GM21825 (cell line): Measurements from ENCODE around the gene HIGD1A.
A peak's percentile ranks its signal among the peaks of the same experiment; 100 is the strongest.

Experiments
- ATAC-seq: cut with Tn5 transposase; IDR thresholded peaks from one replicate; pipeline ENCODE4 v1.9.1; 2021; ENCODE audit warnings: mild to moderate bottlenecking, moderate library complexity; ENCODE audit not compliant: unreplicated experiment

The HIGD1A gene

DNA sequence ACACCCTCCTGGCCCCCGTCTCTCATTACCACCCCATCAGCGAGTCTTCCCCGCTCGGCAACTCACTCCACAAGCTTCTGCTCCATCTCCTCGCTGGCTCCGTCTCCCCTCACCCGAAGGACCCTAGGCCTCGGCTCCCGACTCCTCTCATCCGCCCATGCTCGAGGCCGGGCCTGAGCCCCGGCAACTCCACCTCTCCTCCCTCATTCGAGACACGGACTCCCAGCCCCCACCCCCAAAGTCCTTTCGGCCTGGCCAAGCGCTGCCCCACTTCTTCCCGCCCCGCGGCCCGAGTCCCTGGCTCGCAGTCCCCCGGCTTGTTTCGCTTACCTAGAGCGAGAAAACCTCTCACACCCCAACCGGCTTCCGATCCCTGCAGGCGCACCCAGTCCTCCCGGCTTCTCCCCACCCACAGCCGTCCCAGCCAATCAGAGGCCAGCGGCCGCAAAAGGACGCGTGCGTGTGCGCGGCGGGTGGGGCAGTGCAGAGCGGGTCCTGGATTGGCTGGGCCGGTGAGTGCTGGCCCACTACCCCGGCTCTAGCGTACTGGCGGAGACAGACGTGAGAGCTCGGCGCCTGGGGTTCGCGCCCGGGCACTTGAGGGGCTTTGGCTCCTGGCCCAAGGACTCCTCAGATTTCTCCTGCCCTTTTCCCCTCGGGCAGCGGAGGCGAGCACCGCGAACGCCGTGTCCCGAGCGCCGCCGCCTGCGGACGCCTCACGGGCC, at the start of gene HIGD1A:
HIGD1A (minus strand) TSS at position 385 of the 725 bp plus-strand sequence. CDS start 10,237 bp downstream, outside the sequence.
- ATAC-seq = peak; percentile 99

DNA sequence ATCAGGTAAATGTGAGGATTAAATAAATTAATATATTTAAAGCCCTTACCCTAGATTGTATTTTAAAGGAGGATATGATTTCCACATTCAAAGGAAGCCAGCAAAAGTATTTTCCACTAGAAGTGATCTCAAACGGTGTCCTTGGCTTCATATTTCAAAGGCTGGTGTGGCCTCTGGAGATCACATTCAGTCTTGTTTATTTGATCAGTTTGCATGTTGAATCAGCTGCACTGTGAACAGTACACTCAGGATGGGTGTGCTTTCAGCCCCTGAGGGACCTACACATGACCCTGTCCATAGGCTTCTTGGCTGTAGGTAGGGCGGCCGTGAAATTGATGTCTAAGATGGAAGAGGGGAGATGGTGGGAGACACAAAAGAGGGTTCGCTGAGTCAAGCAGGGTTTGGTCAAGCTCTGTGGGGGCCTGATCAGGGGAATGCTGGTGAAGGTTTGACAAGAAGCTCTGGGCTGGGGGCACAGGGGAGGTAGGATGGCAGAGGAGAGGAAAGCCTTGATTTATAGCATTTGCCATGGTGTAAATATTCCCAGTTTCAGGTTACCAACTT, 49.5 kb upstream of the HIGD1A start:
- no peak for ATAC-seq

DNA sequence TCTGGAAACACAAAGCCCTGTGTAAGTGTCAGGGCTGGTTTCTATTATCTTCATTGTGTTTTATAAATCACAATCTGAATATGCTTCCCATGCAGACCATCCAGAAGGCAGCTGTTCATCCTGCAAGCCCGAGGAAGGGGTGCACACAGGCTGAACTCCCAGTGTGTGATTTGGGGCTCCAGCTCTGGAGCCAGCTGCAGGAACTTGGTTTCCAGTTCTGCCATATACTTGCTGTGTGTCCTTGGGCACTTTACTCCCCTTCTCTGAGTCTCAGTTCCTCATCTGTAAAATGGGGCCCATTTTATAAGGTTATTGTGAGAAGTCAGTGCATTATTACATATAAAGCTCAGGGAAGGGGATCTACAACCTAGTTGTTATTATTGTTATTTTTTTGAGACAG, 48.8 kb upstream of the HIGD1A start:
- no peak for ATAC-seq

DNA sequence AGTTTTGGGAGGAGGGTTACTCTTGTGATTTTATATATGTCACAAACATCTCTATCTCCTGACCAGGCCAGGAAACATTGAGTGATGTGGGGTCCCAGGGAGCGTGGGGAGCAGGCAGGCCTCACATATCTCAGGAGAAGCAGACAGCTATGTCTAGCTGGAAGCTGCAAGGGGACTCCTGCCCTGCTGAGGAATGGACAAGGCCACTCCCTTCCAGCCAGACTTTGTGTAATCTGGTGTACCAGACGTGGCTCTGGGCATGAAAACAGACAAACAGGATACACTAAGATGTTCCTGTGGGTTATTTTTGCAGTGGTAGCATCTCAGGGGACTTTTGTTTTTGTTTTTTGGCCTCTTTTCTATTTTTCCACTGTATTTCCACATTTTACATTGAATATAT, 48.2 kb upstream of the HIGD1A start:
- no peak for ATAC-seq

DNA sequence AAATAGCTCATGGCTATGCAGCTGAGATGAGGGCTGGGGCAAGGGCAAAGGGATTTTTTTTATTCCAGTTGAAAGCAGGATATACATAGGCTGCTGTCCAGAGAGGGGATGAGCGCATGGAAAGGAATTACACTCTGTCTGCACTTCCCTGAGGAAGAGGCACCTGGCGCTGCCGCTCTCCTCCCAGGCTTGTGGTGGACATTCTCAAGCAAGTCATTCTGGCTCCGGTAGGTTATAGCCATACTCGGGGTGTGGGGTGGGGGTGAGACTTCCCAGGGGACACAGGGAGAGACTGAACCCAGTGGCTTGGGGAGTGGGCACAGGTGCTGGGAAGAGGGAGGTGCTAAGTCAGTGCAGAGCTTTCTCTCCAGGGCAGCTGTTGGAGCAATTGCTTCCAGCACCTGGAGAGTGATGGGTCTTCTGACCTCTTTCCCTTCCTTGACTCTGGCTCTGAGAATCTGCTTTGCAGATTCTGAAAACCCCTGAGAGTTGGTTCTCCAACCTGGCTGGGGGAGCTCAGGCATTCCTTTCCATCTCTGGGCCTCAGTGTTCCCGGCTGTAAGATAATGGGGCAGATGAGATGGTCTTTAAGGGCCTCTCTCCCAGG, 47.0 kb upstream of the HIGD1A start:
- no peak for ATAC-seq

DNA sequence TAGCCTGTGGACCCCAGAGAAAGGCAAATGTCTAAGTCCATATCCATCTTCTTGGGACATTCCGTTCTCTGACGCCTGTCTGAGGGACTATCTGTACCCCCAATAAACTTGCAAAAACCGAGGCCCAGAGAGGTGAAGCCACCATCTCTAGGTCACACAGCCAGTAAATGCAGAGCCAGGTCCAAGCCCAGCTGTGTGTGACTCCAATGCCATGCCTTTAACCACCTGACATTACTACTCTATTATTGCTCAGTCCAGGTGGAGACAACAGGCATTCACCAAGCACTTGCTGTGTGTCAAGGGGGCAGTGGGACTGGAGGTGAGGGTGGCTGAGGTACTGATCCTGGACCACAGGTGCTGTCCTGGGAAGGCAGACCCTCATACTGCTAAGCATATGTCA, 46.0 kb upstream of the HIGD1A start:
- ATAC-seq = no peak

DNA sequence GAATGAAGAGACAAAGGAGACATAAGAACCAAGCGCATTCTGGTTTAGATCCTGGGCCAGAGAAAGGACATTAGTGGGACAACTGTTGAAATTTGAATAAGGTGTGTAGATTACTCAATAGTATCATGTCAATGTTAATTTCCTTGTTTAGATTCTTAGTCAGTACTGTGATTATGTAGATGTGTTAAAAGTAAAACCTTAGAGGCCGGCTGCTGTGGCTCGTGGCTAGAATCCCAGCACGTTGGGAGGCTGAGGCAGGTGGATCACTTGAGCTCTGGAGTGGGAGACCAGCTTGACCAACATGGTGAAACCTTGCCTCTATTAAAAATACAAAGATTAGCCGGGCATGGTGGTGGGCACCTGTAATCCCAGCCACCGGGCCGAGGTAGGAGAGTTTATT, 44.7 kb upstream of the HIGD1A start:
- ATAC-seq = no peak

DNA sequence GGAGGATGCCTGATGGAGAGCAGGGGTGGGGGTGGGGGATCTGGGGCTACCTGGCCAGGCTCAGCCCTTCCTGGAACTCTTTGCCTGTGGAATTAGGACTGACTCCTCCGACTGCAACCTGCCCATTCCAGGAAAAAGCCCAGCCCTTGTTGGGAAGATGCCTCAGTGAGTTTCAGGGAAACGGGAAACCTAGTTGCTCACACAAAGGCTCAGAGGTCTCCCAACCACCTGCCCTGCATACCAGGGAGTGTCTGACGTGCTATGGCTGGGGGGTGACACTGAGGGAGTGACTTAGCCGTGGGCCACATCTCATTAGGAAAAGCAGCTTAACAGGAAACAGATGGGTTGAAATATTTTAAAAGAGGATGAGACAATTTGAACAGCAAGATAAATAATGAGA, 43.4 kb upstream of the HIGD1A start:
- no peak for ATAC-seq

DNA sequence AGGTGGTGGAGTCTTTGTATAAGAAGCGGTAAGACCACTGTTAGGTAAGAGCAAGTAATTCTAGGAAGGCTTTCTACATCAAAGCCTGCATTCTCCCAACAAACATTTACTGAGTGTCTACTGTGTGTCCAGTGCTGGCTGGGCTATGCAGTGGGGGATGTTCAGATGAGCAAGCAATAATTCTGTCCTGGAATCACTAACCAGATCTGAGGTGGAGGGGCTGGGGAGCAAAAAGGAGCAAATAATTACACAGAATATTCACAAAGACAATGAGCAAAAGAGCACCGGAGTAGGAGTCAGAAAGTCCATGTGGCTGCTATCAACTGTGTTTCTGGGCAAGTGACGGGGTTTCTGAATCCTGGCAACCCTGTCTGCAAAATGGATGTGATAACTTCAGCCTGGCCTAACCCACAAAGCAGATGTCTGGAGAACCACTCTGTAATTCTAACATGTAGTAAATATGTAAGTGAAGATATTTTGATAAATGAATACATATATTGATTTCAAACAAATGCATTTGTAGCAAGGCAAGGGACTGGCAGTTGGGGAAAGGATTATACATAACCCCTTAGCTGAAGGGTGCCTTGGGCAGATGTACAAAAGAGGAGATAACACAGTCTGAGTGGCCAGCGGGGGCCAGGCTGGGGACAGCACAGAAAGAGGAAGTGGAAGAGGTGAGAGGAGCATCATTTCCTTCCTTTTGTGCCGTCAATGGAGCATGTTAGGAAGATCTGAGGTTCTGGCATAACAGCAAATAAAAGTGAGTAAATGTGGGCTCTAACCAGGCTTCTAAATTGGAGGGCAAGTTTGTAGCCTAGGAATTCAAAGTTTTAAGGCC, 42.6 kb upstream of the HIGD1A start:
- ATAC-seq = no peak

DNA sequence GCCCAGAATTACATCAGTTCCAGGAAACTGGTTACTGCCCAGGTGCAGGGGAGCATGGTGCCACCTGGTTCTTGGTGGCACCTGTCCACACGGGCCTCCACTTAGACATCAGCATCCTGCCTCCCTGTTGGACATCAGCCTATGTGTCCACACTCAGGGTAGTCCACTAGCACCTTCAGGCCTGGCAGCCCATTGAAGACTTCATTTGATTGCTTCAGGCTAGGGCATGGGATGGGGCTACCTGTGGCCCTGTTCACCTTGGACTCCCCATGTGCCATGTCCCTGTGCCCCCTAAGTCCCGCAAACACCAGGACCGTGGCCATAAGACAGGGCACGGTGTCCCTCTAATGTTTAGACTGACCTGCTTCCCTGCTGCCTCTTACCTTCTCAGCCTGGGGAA, 40.5 kb upstream of the HIGD1A start:
- no peak for ATAC-seq

DNA sequence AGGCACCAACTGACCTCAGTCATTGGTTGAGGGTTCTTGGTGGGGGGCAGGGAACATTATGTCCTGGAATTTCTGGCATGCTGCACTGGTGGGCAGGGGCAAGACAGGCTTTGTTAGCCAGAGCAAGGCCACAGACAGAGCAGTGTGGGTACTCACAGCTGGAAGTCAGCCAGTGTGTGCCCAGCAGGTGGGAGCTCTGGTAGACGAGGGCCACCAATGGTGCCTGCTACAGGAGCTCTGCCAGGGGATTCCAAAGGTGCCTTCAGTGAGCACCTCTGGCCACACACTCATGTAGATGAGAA, 40.1 kb upstream of the HIGD1A start:
- ATAC-seq = no peak

DNA sequence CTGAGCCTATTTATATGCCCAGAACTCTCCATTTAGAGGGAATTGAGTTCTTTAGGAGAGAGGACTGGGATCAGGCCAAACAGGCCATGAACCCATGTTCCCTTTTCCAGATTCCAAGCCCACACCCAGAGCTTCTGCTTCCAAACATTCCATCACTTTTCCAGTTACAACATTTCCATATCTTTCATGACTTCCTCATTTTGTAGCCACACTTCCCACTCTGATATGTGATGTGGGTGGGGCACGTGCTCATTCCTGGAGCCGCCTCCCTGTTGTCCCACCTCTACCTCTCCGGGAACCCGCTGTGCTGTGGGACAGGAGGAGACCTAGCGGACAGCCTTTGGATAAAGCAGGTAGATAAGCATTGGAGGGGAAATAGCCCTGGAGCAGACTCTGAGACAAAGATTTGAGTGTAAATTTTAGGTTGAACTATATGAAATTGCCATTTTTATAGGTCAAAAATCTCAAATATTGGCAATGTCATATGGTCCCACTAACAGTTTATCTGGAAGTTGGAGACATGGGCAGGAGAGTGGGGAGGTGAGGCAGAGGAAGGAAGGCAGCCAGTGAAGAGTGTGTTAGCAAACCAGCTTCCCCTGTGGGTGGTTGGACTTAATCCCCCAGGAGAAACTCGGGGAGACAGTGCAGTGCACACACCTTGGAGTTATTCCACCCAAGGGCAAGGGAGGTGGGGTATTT, 39.6 kb upstream of the HIGD1A start:
- no peak for ATAC-seq

DNA sequence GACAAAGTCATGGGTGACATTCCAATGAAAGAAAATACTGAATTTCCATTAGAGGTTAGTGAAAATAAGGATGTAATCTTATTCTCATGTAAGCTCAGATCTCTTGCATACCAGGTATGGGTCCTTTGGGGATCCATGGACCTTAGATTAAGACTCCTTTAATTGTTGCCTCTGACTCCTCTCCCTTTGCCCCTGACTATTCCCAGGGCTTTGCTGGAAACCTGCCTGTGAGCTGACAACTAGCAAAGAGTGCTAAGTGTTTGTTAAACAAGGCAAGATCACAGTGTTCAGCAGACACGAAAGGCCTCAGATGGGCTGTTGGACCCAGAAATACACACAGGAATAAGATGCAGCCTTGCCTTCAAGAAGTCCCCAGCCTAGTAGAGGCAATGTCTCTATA, 37.0 kb upstream of the HIGD1A start:
- ATAC-seq = no peak

DNA sequence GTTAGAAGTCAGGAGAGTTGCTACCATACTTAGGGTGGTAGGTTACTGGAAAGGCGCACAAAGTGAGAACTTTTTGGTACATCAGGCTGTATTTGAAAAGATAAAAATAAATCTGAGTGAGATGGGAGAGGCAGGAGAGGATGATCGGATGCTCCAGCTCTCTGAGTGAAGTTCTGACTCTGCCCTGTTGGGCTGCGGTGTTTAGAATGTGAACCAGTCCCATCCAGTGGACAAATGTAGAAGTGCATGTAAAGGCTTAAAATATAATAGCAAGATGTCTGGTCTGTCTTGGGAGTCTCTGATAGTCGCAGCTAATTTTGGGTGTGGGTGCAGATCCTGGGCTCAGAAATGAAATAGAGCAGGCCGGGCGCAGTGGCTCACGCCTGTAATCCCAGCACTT, 35.3 kb upstream of the HIGD1A start:
- peak; percentile 84 for ATAC-seq

DNA sequence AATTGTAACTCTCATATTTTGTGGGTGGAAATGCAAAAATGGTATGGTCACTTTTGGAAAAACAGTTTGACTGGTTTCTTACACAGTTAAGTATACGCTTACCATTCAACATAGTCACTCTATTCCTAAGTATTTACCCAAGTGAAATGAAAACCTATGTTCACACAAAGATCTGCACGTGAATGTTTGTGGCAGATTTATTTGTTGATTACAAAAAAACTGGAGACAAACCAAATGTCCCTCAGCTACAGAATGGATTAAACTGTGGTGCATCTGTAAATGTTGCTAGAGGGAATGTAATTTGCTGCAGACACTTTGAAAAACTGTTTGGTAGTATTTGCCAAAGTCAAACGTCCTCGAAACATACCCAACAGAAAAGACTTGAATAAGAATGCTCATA, 34.3 kb upstream of the HIGD1A start:
- ATAC-seq = no peak

DNA sequence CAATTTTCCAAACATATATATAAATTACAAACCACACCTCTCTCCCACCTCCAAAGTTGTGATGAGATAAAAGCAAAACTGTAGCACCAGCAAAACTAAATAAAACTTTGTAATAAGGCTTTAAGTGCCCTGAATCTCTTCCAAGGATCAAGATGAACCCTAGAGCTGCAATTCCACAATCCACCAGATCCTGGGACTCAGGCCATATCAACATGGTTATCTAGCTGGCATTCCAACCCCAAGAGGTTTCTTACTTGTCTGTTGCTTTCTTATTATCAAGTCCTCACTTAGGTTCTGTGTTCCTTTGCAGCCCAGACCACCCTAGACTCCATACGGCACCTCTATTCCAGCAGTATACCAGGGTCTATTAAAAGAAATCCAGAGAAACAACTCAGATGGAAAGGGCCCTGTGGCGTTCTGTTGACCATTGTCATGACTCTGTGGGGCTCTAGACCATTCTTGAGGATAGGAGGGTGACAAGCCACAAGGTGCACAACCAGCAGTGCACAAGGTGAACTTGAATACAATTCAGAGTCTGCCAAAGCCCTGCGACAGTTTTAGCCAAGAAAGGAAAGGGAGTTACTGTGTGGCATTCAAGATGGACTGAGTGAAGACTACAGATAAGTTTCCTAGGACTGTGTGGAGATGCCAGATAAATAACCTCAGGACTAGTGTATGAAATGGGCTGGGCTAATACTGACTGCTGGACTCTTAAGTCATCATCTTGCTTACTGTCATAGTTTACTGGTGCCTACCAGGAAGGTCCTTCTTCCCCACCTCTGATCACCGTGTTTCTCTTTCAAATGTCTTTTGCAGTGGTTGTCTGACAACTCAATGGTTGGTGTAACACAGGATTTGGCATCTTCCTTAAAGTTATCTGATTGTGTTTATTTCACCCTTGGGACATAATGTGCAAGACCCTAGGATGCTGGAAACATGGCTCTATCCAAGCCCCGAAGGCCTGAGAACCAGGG, 32.1 kb upstream of the HIGD1A start:
- ATAC-seq = no peak

DNA sequence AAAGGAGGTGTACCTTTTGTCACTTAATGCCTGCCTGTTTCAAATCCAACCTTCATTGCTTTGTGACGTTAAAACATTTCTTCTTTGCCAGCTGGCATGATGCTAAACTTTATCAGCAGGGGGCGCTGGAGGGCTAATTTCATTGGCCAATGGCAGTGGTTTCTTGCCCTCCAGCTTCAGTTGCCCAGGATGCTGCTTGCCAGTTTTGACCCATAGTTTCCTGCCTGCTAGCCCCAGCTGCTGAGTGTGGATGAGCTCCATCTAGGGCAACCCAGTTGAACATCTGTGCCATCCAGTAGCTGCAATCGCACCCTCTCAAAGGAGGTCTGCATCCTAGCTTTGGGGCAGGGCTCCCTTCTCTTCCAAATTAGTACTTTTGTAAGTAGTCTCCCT, 27.0 kb upstream of the HIGD1A start:
- no peak for ATAC-seq

DNA sequence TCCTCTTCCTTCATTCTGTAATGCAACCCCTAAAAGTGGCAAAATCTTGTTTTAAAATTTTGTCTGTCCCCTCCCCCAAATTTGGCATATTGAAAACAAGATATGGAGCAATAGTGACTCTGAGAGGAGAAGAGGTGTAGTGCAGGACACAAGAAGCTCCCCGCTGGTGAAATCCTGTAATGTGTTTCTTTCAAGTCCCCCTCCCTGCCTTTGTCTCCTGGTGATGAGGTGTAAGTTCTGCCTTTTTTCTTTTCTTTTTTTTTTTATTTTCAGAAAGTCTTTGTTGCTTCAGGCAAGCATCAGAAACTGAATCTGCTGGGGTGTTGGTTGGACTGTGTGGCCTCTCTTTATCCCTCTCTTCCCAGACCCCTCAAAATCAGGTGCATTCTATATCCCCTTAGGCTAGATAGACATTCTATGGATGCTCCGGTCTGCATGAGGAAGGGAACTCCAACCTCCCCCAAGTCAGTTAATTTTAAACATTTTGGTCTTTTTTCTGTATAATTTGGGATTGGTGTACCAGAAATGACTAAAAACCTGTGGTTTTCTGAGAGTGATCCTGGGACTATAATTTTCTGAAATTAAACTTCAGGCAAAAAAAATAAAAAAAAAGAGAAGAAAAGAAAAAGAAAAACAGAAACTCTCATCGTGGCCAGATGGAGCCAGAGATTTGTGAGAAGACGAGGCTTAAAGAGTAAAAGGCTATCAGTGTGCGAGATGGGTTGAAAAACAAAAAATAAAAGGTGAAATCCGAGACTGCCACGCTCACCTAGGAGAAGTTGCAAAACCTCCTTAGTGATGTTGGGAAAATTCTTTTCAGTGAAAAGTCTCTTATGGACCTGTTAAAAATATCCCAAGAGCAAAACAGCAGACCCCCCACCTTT, 26.4 kb upstream of the HIGD1A start:
- ATAC-seq = no peak
